ENCODE data around the gene BIN1.

Gene BIN1

GRCh38 chr2:127104881-127105655, 1.9 kb downstream of the BIN1 start:
- Histone ChIP-seq H3K36me3 (ENCODE audit: control insufficient read depth in 1 of 2, insufficient read depth in 2 of 2, low read depth in 1 of 2, low read length in 2 of 2) (peaks cover 0 to 6% of the 10 kb centered on the region in 2 experiments), H3K14ac (ENCODE audit: low read length in 2 of 2) (peak overlapping the region in 1 of 2 experiments; percentile 8), H3K4me1 (ENCODE audit: control insufficient read depth, insufficient read depth, low read depth, low read length) (peaks cover 56% of the 10 kb centered on the region), H3K27me3 (ENCODE audit: control insufficient read depth in 1 of 2, insufficient read depth in 1 of 2, low read length in 2 of 2) (no peaks in the 10 kb centered on the region), H3K23ac (ENCODE audit: low read length in 2 of 2) (peak overlapping the region in 1 of 2 experiments; percentile 9), H2BK120ac (ENCODE audit: low read depth, low read length) (peak overlapping the region; percentile 82), H3K4me2 (ENCODE audit: low read length, poor library complexity, severe bottlenecking) (peak overlapping the region; percentile 85), H2AK5ac (ENCODE audit: low read length, severe bottlenecking) (peak overlapping the region; percentile 5), H2BK15ac (ENCODE audit: low read depth, poor library complexity, severe bottlenecking) (peak overlapping the region; percentile 84), H2BK5ac (ENCODE audit: low read depth, low read length, poor library complexity, severe bottlenecking) (peak overlapping the region; percentile 47), H3K18ac (ENCODE audit: low read depth in 1 of 2, low read length in 2 of 2) (peak overlapping the region; percentile 90 to 95), H3K27ac (ENCODE audit: low read length, poor library complexity, severe bottlenecking) (peak overlapping the region; percentile 35), H4K91ac (ENCODE audit: low read length) (peak overlapping the region; percentile 84), H4K8ac (ENCODE audit: low read length) (peak overlapping the region; percentile 12), H3K4me3 (ENCODE audit: insufficient read depth in 1 of 2, low read depth in 1 of 2, low read length in 2 of 2) (peak overlapping the region; percentile 87 to 95), H2AFZ (ENCODE audit: low read depth, low read length) (no peak overlapping the region), H3K79me1 (replicated peaks; ENCODE audit: low read length, poor library complexity, severe bottlenecking) (peaks cover 5% of the 10 kb centered on the region), H3K9ac (ENCODE audit: low read length) (peak overlapping the region; percentile 95), H3K9me3 (ENCODE audit: control insufficient read depth, low read length) (no peaks in the 10 kb centered on the region), H2BK12ac (ENCODE audit: low read length in 2 of 2) (peak overlapping the region; percentile 49 to 89), H3K4ac (ENCODE audit: low read depth in 1 of 2, low read length in 2 of 2) (peak overlapping the region; percentile 15 to 56)
- peak; percentile 51 for DNase-seq
- WGBS: 58% methylated on average over 5 of the region's 6 CpGs

GRCh38 chr2:127104166-127104660, 2.7 kb downstream of the BIN1 start:
- H2BK5ac ChIP-seq (ENCODE audit: low read depth, low read length, poor library complexity, severe bottlenecking): no peak overlapping the region
- 88% methylated on average over 3 of the region's 8 CpGs for WGBS
- no peaks in the 10 kb centered on the region for H3K9me3 ChIP-seq (ENCODE audit: control insufficient read depth, low read length)
- no peak overlapping the region for H2BK15ac ChIP-seq (ENCODE audit: low read depth, poor library complexity, severe bottlenecking)
- H3K14ac ChIP-seq (ENCODE audit: low read length in 2 of 2): peak overlapping the region in 1 of 2 experiments; percentile 61
- no peak for DNase-seq
- peak overlapping the region in 1 of 2 experiments; percentile 47 for H2BK12ac ChIP-seq (ENCODE audit: low read length in 2 of 2)
- no peaks in the 10 kb centered on the region for H3K27me3 ChIP-seq (ENCODE audit: control insufficient read depth in 1 of 2, insufficient read depth in 1 of 2, low read length in 2 of 2)
- H3K27ac ChIP-seq (ENCODE audit: low read length, poor library complexity, severe bottlenecking): no peak overlapping the region
- H4K8ac ChIP-seq (ENCODE audit: low read length): no peak overlapping the region
- H3K18ac ChIP-seq (ENCODE audit: low read depth in 1 of 2, low read length in 2 of 2): peak overlapping the region; percentile 23 to 74
- H3K4me2 ChIP-seq (ENCODE audit: low read length, poor library complexity, severe bottlenecking): no peak overlapping the region
- H2AK5ac ChIP-seq (ENCODE audit: low read length, severe bottlenecking): peak overlapping the region; percentile 21
- H2BK120ac ChIP-seq (ENCODE audit: low read depth, low read length): no peak overlapping the region
- peak overlapping the region; percentile 95 for H3K9ac ChIP-seq (ENCODE audit: low read length)
- H3K4me3 ChIP-seq (ENCODE audit: insufficient read depth in 1 of 2, low read depth in 1 of 2, low read length in 2 of 2): peak overlapping the region in 1 of 2 experiments; percentile 95
- H3K79me1 ChIP-seq (replicated peaks; ENCODE audit: low read length, poor library complexity, severe bottlenecking): peaks cover 5% of the 10 kb centered on the region
- peaks cover 0 to 6% of the 10 kb centered on the region in 2 experiments for H3K36me3 ChIP-seq (ENCODE audit: control insufficient read depth in 1 of 2, insufficient read depth in 2 of 2, low read depth in 1 of 2, low read length in 2 of 2)
- H2AFZ ChIP-seq (ENCODE audit: low read depth, low read length): no peak overlapping the region
- H3K4me1 ChIP-seq (ENCODE audit: control insufficient read depth, insufficient read depth, low read depth, low read length): peaks cover 57% of the 10 kb centered on the region
- H3K4ac ChIP-seq (ENCODE audit: low read depth in 1 of 2, low read length in 2 of 2): peak overlapping the region in 1 of 2 experiments; percentile 54
- no peak overlapping the region for H3K23ac ChIP-seq (ENCODE audit: low read length in 2 of 2)
- H4K91ac ChIP-seq (ENCODE audit: low read length): no peak overlapping the region

GRCh38 chr2:127103243-127104165, 3.5 kb downstream of the BIN1 start:
- Histone ChIP-seq H3K36me3 (ENCODE audit: control insufficient read depth in 1 of 2, insufficient read depth in 2 of 2, low read depth in 1 of 2, low read length in 2 of 2) (peaks cover 0 to 6% of the 10 kb centered on the region in 2 experiments), H3K23ac (ENCODE audit: low read length in 2 of 2) (no peak overlapping the region), H3K79me1 (replicated peaks; ENCODE audit: low read length, poor library complexity, severe bottlenecking) (peaks cover 6% of the 10 kb centered on the region), H4K8ac (ENCODE audit: low read length) (no peak overlapping the region), H3K4me1 (ENCODE audit: control insufficient read depth, insufficient read depth, low read depth, low read length) (peaks cover 63% of the 10 kb centered on the region), H3K9ac (ENCODE audit: low read length) (no peak overlapping the region), H3K18ac (ENCODE audit: low read depth in 1 of 2, low read length in 2 of 2) (peak overlapping the region in 1 of 2 experiments; percentile 14), H3K27ac (ENCODE audit: low read length, poor library complexity, severe bottlenecking) (no peak overlapping the region), H2BK120ac (ENCODE audit: low read depth, low read length) (no peak overlapping the region), H3K9me3 (ENCODE audit: control insufficient read depth, low read length) (no peaks in the 10 kb centered on the region), H3K4me3 (ENCODE audit: insufficient read depth in 1 of 2, low read depth in 1 of 2, low read length in 2 of 2) (peak overlapping the region in 1 of 2 experiments; percentile 95), H3K4ac (ENCODE audit: low read depth in 1 of 2, low read length in 2 of 2) (peak overlapping the region in 1 of 2 experiments; percentile 54), H4K91ac (ENCODE audit: low read length) (peak overlapping the region; percentile 14), H2BK12ac (ENCODE audit: low read length in 2 of 2) (peak overlapping the region in 1 of 2 experiments; percentile 47), H2BK15ac (ENCODE audit: low read depth, poor library complexity, severe bottlenecking) (no peak overlapping the region), H2AFZ (ENCODE audit: low read depth, low read length) (no peak overlapping the region), H2AK5ac (ENCODE audit: low read length, severe bottlenecking) (peak overlapping the region; percentile 21), H3K27me3 (ENCODE audit: control insufficient read depth in 1 of 2, insufficient read depth in 1 of 2, low read length in 2 of 2) (no peaks in the 10 kb centered on the region), H3K4me2 (ENCODE audit: low read length, poor library complexity, severe bottlenecking) (no peak overlapping the region), H3K14ac (ENCODE audit: low read length in 2 of 2) (no peak overlapping the region), H2BK5ac (ENCODE audit: low read depth, low read length, poor library complexity, severe bottlenecking) (no peak overlapping the region)
- WGBS: 94% methylated on average over 24 of the region's 24 CpGs
- no peak for DNase-seq

Measured in mesenchymal stem cell (in vitro differentiated cells and primary cell).